ENCODE results near the gene HSPA12B.

The HSPA12B gene

GRCh38 chr20:3719046-3719445, 13.4 kb upstream of the HSPA12B start:
- no peak for DNase-seq (ENCODE audit: low read depth)
- in situ Hi-C loops (cut with HindIII; ENCODE audit: low sequenced_read_pairs) = no loop called here
- H3K4me3 ChIP-seq (ENCODE audit: low read depth, low read length) = no peak overlapping the region
- TF ChIP-seq CTCF (IDR thresholded peaks at IDR 0.05; ENCODE audit: low read depth, low read length, missing control alignments) = no peak

DNA sequence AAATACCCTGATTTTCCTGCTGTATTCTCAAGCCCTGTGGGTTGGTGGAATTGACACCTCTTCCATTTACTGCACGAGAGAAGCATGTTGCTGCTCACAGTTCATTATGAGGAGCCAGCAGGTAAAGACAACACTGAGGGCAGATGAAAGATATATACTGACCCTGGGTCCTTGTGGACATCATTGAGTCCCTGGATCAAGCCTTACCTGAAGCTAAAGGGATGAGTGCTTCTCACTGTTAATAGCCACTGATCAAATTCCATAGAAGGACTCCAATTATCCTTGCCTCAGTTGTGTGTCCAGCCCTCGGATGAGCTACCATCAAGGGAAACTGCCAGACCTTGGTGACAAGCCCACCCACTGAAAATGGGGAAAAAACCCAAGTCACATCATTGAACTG, 12.4 kb upstream of the HSPA12B start:
- no peak for DNase-seq (ENCODE audit: low read depth)
- TF ChIP-seq CTCF (IDR thresholded peaks at IDR 0.05; ENCODE audit: low read depth, low read length, missing control alignments) = no peak
- no peak overlapping the region for H3K4me3 ChIP-seq (ENCODE audit: low read depth, low read length)
- in situ Hi-C loops (cut with HindIII; ENCODE audit: low sequenced_read_pairs) = no loop called here

DNA sequence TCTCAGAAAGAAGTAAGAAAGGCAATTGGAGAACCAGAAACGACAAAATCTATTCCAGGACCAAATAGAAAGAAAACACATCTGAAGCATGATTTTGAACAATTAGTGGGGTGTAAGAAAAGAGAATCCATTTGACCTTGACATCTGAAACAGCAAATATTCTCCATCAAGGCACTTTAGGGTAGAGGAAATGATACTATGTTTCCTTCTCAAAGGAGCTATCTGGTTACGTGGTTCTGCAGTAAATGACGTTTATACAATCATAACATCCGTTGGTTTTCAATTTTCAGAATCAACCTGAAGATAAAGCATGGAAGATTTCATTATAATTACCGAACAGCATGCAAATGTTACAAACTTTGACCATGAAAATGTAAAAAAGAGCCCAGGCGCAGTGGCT, 11.9 kb upstream of the HSPA12B start:
- DNase-seq (ENCODE audit: low read depth) = no peak
- no peak for TF ChIP-seq CTCF (IDR thresholded peaks at IDR 0.05; ENCODE audit: low read depth, low read length, missing control alignments)
- in situ Hi-C loops (cut with HindIII; ENCODE audit: low sequenced_read_pairs) = no loop called here
- no peak overlapping the region for H3K4me3 ChIP-seq (ENCODE audit: low read depth, low read length)

DNA sequence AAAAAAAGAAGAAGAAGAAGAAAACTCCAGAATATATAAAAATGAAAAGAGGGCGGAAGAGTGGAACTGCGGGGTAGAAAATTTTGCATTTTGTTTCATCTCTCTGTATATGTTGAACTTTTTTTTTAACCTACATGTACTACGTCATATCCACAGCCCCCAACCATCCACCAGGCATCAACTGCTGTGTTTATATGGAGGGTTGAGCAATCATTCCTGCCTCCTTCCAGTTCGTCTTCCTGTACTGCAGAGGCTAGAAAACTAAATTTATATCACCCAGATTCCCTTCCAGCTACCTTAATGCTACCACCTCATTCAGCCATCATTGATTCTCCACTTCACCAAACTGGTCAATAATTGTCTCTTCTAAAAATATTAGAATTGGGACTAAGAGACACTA, 10.6 kb upstream of the HSPA12B start:
- in situ Hi-C loops (cut with HindIII; ENCODE audit: low sequenced_read_pairs) = no loop called here
- no peak for TF ChIP-seq CTCF (IDR thresholded peaks at IDR 0.05; ENCODE audit: low read depth, low read length, missing control alignments)
- H3K4me3 ChIP-seq (ENCODE audit: low read depth, low read length) = no peak overlapping the region
- no peak for DNase-seq (ENCODE audit: low read depth)

GRCh38 chr20:3723284-3723683, 9.2 kb upstream of the HSPA12B start:
- no peak overlapping the region for H3K4me3 ChIP-seq (ENCODE audit: low read depth, low read length)
- TF ChIP-seq CTCF (IDR thresholded peaks at IDR 0.05; ENCODE audit: low read depth, low read length, missing control alignments) = no peak
- in situ Hi-C loops (cut with HindIII; ENCODE audit: low sequenced_read_pairs) = no loop called here
- DNase-seq (ENCODE audit: low read depth) = no peak

DNA sequence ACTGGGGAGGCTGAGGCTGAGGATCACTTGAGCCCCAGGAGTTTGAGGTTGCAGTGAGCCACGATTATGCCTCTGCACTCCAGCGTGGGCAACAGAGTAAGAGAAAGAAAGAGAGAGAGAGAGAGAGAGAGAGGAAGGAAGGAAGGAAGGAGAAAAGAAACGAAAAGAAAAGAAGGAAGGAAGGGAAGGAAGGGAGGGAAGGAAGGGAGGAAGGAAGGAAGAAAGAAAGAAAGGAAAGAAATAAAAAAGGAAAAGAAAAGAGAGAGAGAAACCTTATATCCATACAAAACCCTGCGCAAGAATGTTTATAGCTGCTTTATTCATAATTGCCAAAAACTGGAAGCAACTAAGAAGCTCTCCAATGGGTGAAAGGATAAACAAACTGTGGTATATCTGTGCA, 8.1 kb upstream of the HSPA12B start:
- in situ Hi-C loops (cut with HindIII; ENCODE audit: low sequenced_read_pairs) = no loop called here
- no peak for TF ChIP-seq CTCF (IDR thresholded peaks at IDR 0.05; ENCODE audit: low read depth, low read length, missing control alignments)
- H3K4me3 ChIP-seq (ENCODE audit: low read depth, low read length) = no peak overlapping the region
- DNase-seq (ENCODE audit: low read depth) = no peak

Measured in astrocyte of the cerebellum (primary cell).